Ishikawa (cell line): ENCODE results near the gene DIP2C.

Source experiments
- CREB1 ChIP-seq: IDR thresholded peaks from 2 replicates; pipeline ENCODE4 v1.6.1; 2012; ENCODE audit warnings: low read depth
- EGR1 ChIP-seq: IDR thresholded peaks from 2 replicates; pipeline ENCODE4 v1.6.1; 2012
- EP300 ChIP-seq: IDR thresholded peaks from 2 replicates; pipeline ENCODE4 v1.6.1; 2012; ENCODE audit warnings: borderline replicate concordance
- RAD21 ChIP-seq: IDR thresholded peaks from 2 replicates; pipeline ENCODE4 v1.6.1; 2012; ENCODE audit warnings: low read depth
- REST ChIP-seq: IDR thresholded peaks from 2 replicates; pipeline ENCODE4 v1.6.1; 2012; ENCODE audit warnings: low read depth, mild to moderate bottlenecking
- TCF12 ChIP-seq: IDR thresholded peaks from 2 replicates; pipeline ENCODE4 v1.6.1; 2012; ENCODE audit warnings: low read depth

GRCh38 chr10:637221-637620 lies 52.2 kb downstream of the DIP2C start:
- TF ChIP-seq REST (no peak), RAD21 (no peak), EP300 (no peak), TCF12 (no peak), EGR1 (no peak), CREB1 (no peak)
